Stimulated activated CD8-positive, alpha-beta memory T cell treated with anti-CD3 and anti-CD28 coated beads, Interleukin-12 subunit alpha, Interleukin-12 subunit beta, amount 100 ng/mL, for 1 hour (primary cell): ENCODE results near the gene FARS2.
"Not testable (repeated sequence)": the region's sequence is repeated elsewhere in the genome, so short reads cannot be mapped to it uniquely, and the experiment has no call there.

ENCODE experiments used
- DNase-seq: peaks from one replicate; pipeline ENCODE4 v3.0.0-alpha.2; 2020; ENCODE audit warnings: low read depth

Gene FARS2

GRCh38 chr6:5806406-5806805, 545.1 kb downstream of the FARS2 start:
- not testable (repeated sequence) for DNase-seq

GRCh38 chr6:5809450-5809849, 548.1 kb downstream of the FARS2 start:
- DNase-seq: no peak

DNA sequence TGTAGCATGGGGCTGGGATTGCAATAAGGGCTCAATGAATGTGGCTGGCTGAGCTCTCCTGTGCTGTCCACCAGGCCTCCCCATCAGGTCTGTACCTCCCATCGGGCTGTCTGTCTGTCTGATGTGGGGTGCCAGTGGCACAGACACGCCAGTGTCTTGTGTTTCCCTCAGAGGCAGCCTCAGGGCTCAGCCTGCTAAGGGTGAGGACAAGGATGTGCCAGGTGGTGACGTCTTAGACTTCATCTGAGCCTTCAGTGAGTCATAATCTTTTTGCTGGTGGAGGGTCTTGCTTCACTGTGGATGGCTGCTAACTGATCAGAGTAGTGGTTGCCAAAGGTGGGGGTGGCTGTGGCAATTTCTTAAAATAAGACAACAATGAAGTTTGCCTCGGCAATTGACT, 550.7 kb downstream of the FARS2 start:
- no peak for DNase-seq

DNA sequence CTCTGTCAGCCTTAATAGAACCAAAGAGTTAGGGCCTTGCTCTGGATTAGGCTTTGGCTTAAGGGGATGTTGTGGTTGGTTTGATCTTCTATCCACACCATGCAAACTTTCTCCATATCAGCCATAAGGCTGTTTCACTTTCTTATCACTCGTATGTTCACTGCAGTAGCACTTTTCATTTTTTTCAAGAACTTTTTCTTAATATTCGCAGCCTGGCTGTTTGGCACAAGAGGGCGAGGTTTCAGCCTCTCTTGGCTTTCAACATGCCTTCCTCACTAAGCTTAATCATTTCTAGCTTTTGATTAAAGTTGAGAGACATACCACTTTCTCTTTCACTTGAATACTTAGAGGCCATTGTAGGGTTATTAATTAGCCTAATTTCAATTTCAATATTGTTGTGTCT, 552.3 kb downstream of the FARS2 start:
- DNase-seq: no peak

GRCh38 chr6:5814116-5814515, 552.8 kb downstream of the FARS2 start:
- no peak for DNase-seq

GRCh38 chr6:5814901-5815300, 553.6 kb downstream of the FARS2 start:
- no peak for DNase-seq

- DNase-seq: no peak
Observed at GRCh38 chr6:5817869-5818268, 556.6 kb downstream of the FARS2 start.

DNA sequence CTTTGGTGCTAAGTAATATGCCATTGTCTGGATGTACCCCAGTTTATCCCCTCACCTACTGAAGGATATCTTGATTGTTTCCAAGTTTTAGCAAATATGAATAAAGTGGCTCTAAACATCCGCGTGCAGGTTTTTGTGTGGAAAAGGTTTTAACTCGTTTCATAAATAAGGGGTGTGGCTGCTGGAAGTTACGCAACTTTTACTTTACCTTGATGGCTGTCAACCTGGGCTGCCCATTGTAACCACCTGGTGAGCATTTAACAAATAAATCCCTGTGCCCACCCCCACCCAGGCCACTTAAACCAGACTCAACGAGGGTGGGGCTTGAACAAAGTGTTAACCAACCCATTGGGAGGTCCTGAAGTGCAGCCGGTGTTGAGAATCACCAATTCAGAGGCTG, 557.6 kb downstream of the FARS2 start:
- no peak for DNase-seq
